ENCODE measurements around the gene ACP5. TPM values are rescaled to one million over a fixed set of nuclear protein-coding genes. Genes with fewer than 3 reads are reported as not detected.
"Not testable (repeated sequence)": the region's sequence is repeated elsewhere in the genome, so short reads cannot be mapped to it uniquely, and the experiment has no call there.

The ACP5 gene
- total and polyA plus RNA-seq, 12 donors, result 0.80 to 22.7 (median 2.0) TPM

GRCh38 chr19:11578258-11579142 lies 1.1 kb upstream of the ACP5 start:
- intact Hi-C loops (cut with DNase I), result no loop called here
- peak overlapping the region in 2 of 10 donors; percentile 41 to 87 for H3K27ac ChIP-seq
- peak overlapping the region in 8 of 10 donors; percentile 17 to 61 (median 40) for H3K4me3 ChIP-seq
- no peaks in the 10 kb centered on the region for H3K36me3 ChIP-seq
- no peak for TF ChIP-seq CTCF (IDR thresholded peaks at IDR 0.05)
- peak in 7 of 8 donors; percentile 32 to 57 (median 48) for ATAC-seq
- 19 to 20% methylated on average over 62 of the region's 62 CpGs for WGBS, 2 donors
- peaks cover 0 to 28% (median 10%) of the 10 kb centered on the region in 7 donors for H3K27me3 ChIP-seq
- H3K9me3 ChIP-seq, result no peaks in the 10 kb centered on the region
- DNase-seq, result peak; percentile 46 to 54
- peaks cover 0 to 66% (median 11%) of the 10 kb centered on the region in 9 donors for H3K4me1 ChIP-seq

GRCh38 chr19:11576227-11576626 lies 1.2 kb downstream of the ACP5 start:
- intact Hi-C loops (cut with DNase I), result no loop called here
- H3K9me3 ChIP-seq, result no peaks in the 10 kb centered on the region
- ATAC-seq, result peak in 1 of 8 donors; percentile 11
- no peak for DNase-seq
- WGBS, 2 donors, result 83% methylated on average over 15 of the region's 15 CpGs
- H3K27ac ChIP-seq, result peak overlapping the region in 1 of 10 donors; percentile 46
- H3K4me1 ChIP-seq, result peaks cover 0 to 48% (median 10%) of the 10 kb centered on the region in 9 donors
- peak overlapping the region in 1 of 10 donors; percentile 18 for H3K4me3 ChIP-seq
- TF ChIP-seq CTCF (IDR thresholded peaks at IDR 0.05), result no peak
- no peaks in the 10 kb centered on the region for H3K36me3 ChIP-seq
- H3K27me3 ChIP-seq, result peaks cover 0 to 26% (median 10%) of the 10 kb centered on the region in 7 donors

- WGBS, 2 donors, result 87 to 91% methylated on average over 9 of the region's 9 CpGs
- H3K27me3 ChIP-seq, result peaks cover 0 to 20% (median 10%) of the 10 kb centered on the region in 7 donors
- H3K4me3 ChIP-seq, result no peak overlapping the region
- intact Hi-C loops (cut with DNase I), result no loop called here
- DNase-seq (no peak), ATAC-seq (no peak)
- no peaks in the 10 kb centered on the region for H3K36me3 ChIP-seq
- H3K27ac ChIP-seq, result no peak overlapping the region
- H3K9me3 ChIP-seq, result no peaks in the 10 kb centered on the region
- peaks cover 0 to 32% (median 7%) of the 10 kb centered on the region in 9 donors for H3K4me1 ChIP-seq
- TF ChIP-seq CTCF (IDR thresholded peaks at IDR 0.05), result no peak
Observed at GRCh38 chr19:11574689-11575088, 2.8 kb downstream of the ACP5 start.

DNA sequence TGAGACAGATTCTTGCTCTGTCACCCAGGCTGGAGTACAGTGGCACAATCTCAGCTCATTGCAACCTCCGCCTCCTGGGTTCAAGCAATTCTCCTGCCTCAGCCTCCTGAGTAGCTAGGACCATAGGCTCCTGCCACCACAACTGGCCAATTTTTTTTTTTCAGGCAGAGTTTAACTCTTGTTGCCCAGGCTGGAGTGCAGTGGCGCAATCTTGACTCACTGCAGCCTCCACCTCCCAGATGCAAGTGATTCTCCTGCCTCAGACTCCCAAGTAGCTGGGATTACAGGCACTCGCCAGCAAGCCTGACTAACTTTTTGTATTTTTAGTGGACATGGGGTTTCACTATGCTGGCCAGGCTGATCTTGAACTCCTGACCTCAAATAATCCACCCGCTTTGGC lies 3.7 kb downstream of the ACP5 start:
- WGBS, 2 donors, result 91 to 92% methylated on average over 4 of the region's 4 CpGs
- intact Hi-C loops (cut with DNase I), result not testable (repeated sequence)

GRCh38 chr19:11573354-11573753 lies 4.1 kb downstream of the ACP5 start:
- not testable (repeated sequence) for H3K27ac ChIP-seq

More for the DNA sequence above, 3.7 kb downstream of the ACP5 start:
- not testable (repeated sequence) for H3K9me3 ChIP-seq, DNase-seq, H3K27ac ChIP-seq, ATAC-seq, H3K4me3 ChIP-seq, H3K36me3 ChIP-seq
- H3K4me1 ChIP-seq, result peaks cover 0 to 24% (median 5%) of the 10 kb centered on the region in 9 donors
- H3K27me3 ChIP-seq, result peaks cover 0 to 11% (median 5%) of the 10 kb centered on the region in 7 donors

More at GRCh38 chr19:11573354-11573753, 4.1 kb downstream of the ACP5 start:
- ATAC-seq; H3K4me3 ChIP-seq; intact Hi-C loops (cut with DNase I); H3K27me3 ChIP-seq; DNase-seq; H3K36me3 ChIP-seq; H3K9me3 ChIP-seq: not testable (repeated sequence)
- H3K4me1 ChIP-seq, result peaks cover 0 to 26% (median 1%) of the 10 kb centered on the region in 9 donors
- 68 to 84% methylated on average over 6 of the region's 6 CpGs for WGBS, 2 donors
